Calu3 (cell line): Measurements from ENCODE around the gene NUMA1. TPM values are rescaled to one million over a fixed set of nuclear protein-coding genes. Genes with fewer than 3 reads are reported as not detected.

Source experiments
- BruUV-seq: library from RNA; stranded (reverse); fragments of 400-500 nt; replicated peaks from 2 replicates; lab custom pipeline; 2021; lab: Mats Ljungman, UMichigan
- CTCF ChIA-PET: fragments of 300-600 bp; sonication (Branson Sonifier 250); formaldehyde crosslinking; loops from one replicate; lab custom pipeline; 2022; ENCODE audit warnings: antibody characterized with exemption; lab: Charles Lee
- DNase-seq: peaks from one replicate; pipeline ENCODE4 v3.0.0; 2022
- H3K27ac Mint-ChIP-seq: one replicate; pipeline ENCODE4 v1.8.0; 2022; ENCODE audit warnings: mixed read lengths; ENCODE audit not compliant: unreplicated experiment
- H3K27me3 Mint-ChIP-seq: one replicate; pipeline ENCODE4 v1.8.0; 2022; ENCODE audit warnings: mixed read lengths; ENCODE audit not compliant: unreplicated experiment
- H3K36me3 Mint-ChIP-seq: one replicate; pipeline ENCODE4 v1.8.0; 2022; ENCODE audit warnings: mild to moderate bottlenecking, moderate library complexity, mixed read lengths; ENCODE audit not compliant: insufficient read depth, unreplicated experiment
- H3K4me1 Mint-ChIP-seq: one replicate; pipeline ENCODE4 v1.8.0; 2022; ENCODE audit warnings: mild to moderate bottlenecking, low read depth, mixed read lengths; ENCODE audit not compliant: unreplicated experiment
- H3K4me3 Mint-ChIP-seq: one replicate; pipeline ENCODE4 v1.8.0; 2022; ENCODE audit warnings: mild to moderate bottlenecking, low read depth, moderate library complexity, mixed read lengths; ENCODE audit not compliant: unreplicated experiment
- H3K9me3 Mint-ChIP-seq: one replicate; pipeline ENCODE4 v1.8.0; 2022; ENCODE audit warnings: low read depth, mixed read lengths; ENCODE audit not compliant: unreplicated experiment
- intact Hi-C: fragments of 100-400 bp; cut with micrococcal nuclease; formaldehyde crosslinking; loops from one replicate; pipeline ENCODE4 v1.10.0; 2022; ENCODE audit not compliant: unreplicated experiment
- total RNA-seq: library from RNA; stranded (reverse); gene quantifications from 2 replicates; pipeline ENCODE4 v1.2.3, GENCODE V29; 2022
- TF ChIP-seq, protein P1 (sequence below): fragments of 200-600 bp; IDR thresholded peaks from one replicate; pipeline ENCODE4 v1.8.0; 2022; ENCODE audit warnings: antibody characterized with exemption; ENCODE audit not compliant: unreplicated experiment

Gene NUMA1
- total RNA-seq, 1 experiment from 2014 or later: 146 TPM

DNA sequence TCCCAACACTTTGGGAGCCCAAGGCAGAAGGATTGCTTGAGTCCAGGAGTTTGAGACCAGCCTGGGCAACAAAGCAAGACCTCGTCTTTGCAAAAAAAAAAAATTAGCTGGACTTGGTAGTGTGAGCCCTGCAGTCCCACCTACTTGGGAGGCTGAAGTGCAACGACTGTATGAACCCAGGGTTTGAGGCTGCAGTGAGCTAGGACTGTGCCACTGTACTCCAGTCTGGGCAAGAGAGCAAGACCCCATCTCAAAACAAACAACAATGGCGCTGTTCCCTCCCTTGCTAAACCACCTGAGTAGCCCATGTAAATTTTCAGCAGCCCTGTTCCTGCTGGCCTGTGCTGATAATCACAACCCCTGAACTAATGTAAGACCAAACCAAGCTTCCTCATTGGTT is 19.7 kb upstream of the NUMA1 start:
- Mint-ChIP-seq H3K27ac (no peak overlapping the region), H3K9me3 (no peaks in the 10 kb centered on the region), H3K36me3 (peaks cover 40% of the 10 kb centered on the region), H3K27me3 (no peaks in the 10 kb centered on the region), H3K4me1 (peaks cover 20% of the 10 kb centered on the region), H3K4me3 (no peak overlapping the region)
- CTCF ChIA-PET: interaction anchor here (0.6 to 1.3 kb wide), 4 partner anchors 8 to 62 kb away, joined by 3 to 4 read pairs (median 4); no protein-coding TSS in a partner anchor
- TF ChIP-seq, protein P1, sequence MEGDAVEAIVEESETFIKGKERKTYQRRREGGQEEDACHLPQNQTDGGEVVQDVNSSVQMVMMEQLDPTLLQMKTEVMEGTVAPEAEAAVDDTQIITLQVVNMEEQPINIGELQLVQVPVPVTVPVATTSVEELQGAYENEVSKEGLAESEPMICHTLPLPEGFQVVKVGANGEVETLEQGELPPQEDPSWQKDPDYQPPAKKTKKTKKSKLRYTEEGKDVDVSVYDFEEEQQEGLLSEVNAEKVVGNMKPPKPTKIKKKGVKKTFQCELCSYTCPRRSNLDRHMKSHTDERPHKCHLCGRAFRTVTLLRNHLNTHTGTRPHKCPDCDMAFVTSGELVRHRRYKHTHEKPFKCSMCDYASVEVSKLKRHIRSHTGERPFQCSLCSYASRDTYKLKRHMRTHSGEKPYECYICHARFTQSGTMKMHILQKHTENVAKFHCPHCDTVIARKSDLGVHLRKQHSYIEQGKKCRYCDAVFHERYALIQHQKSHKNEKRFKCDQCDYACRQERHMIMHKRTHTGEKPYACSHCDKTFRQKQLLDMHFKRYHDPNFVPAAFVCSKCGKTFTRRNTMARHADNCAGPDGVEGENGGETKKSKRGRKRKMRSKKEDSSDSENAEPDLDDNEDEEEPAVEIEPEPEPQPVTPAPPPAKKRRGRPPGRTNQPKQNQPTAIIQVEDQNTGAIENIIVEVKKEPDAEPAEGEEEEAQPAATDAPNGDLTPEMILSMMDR: no peak
- no peak for DNase-seq
- intact Hi-C loops: no loop called here
- BruUV-seq: no TSS peak

DNA sequence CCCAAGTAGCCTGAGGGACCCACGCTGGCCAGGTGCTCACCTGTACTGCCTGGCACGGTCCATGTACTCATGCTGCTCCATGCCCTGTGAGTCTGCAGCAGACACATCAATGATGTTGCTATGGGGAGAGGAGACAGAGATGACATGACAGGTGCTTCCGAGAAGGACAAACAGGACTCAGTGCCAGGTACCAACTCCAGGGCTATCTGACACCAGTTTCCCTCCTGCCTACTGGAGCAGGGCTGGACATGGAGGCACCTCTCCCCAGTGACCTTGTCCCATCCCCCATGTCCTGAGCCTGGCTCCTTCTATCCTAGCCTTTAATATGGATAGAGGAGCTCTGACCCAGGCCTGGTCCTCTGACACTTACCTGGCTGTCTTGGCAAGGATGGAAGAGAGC is 18.4 kb upstream of the NUMA1 start:
- Mint-ChIP-seq H3K4me1 (peaks cover 20% of the 10 kb centered on the region), H3K27ac (no peak overlapping the region), H3K9me3 (no peaks in the 10 kb centered on the region), H3K4me3 (no peak overlapping the region), H3K27me3 (no peaks in the 10 kb centered on the region), H3K36me3 (peaks cover 37% of the 10 kb centered on the region)
- intact Hi-C loops: no loop called here
- no TSS peak for BruUV-seq
- TF ChIP-seq, protein P1: no peak
- DNase-seq: no peak
- CTCF ChIA-PET: interaction anchor here (1.3 kb wide), 2 partner anchors 7 to 73 kb away, joined by 3 to 4 read pairs; no protein-coding TSS in a partner anchor

DNA sequence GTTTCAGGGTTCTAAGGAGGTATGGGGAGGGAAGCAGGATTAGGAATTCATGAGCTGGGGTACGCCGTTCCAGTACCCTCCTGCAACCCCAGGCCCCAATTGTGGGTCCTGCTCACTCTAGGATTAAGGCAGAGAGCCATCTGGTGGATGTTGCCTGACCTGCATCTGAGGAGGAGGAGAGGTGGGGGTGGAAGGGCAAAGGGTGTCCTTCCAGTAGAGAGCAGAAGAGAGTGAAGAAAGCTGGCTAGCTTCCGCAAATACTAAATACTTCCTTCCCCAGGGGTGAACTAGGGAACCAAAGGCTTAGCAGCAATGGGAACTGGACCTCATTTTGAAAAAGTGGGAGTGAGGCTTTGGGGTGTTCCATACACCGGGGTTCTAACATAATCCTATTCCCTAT is 10.9 kb upstream of the NUMA1 start:
- CTCF ChIA-PET: interaction anchor here (0.6 to 2.7 kb wide), 9 partner anchors 8 to 66 kb away, joined by 3 to 40 read pairs (median 3); no protein-coding TSS in a partner anchor
- H3K27ac Mint-ChIP-seq: no peak overlapping the region
- TF ChIP-seq, protein P1: peak; percentile 76
- H3K36me3 Mint-ChIP-seq: peaks cover 11% of the 10 kb centered on the region
- intact Hi-C loops: loop anchor here (1.0 kb wide), 1 partner anchor 66 kb away; no protein-coding TSS in a partner anchor
- no peak overlapping the region for H3K4me3 Mint-ChIP-seq
- DNase-seq: peak; percentile 70
- H3K27me3 Mint-ChIP-seq: no peaks in the 10 kb centered on the region
- no TSS peak for BruUV-seq
- H3K9me3 Mint-ChIP-seq: no peaks in the 10 kb centered on the region
- H3K4me1 Mint-ChIP-seq: peaks cover 10% of the 10 kb centered on the region

DNA sequence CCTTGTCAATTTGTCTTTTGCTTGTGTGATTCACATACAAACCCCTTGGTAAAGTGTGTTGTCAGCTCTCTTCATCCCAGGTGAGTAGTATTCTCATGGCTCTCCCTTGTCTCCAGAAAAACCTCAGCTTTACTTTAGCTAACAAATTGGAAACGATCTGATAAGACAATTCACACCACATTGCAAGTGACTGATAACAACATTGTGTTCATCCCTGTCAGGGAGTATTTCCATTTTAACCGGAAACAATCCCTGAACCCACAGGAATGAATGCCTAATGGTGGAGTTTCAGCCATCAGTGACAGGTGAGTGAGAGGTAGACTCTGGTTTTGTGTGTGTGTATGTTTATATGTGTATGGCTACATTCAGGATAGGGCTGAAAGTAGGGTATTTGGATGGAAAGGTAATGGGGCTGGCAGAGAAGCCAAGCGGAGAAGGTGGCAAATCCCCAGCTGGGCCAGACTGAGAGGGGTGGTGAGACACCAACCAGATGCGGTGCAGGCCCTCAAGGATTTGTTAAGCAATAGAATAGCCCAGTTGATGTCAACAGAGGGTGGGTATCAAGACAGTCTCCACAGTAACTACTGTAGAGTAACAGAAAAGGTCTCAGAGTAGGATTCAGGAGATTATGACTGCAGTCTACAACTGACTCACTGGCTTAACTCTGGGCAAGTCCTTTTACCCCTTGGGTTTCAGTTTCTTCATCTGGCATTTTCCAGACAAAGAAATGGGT is 7.9 kb upstream of the NUMA1 start:
- no TSS peak for BruUV-seq
- H3K27me3 Mint-ChIP-seq: no peaks in the 10 kb centered on the region
- H3K4me1 Mint-ChIP-seq: peaks cover 10% of the 10 kb centered on the region
- no peaks in the 10 kb centered on the region for H3K36me3 Mint-ChIP-seq
- H3K27ac Mint-ChIP-seq: no peak overlapping the region
- CTCF ChIA-PET: no interaction called here
- DNase-seq: no peak
- intact Hi-C loops: no loop called here
- no peak overlapping the region for H3K4me3 Mint-ChIP-seq
- TF ChIP-seq, protein P1: no peak
- H3K9me3 Mint-ChIP-seq: no peaks in the 10 kb centered on the region
